ENCODE results near the gene CLPTM1.

GRCh38 chr19:45001087-45001739 is 46.0 kb downstream of the CLPTM1 start, which contains the start of gene RELB:
- no peak for TF ChIP-seq CTCF (IDR thresholded peaks at IDR 0.05; ENCODE audit: insufficient read depth, low read length, poor library complexity, severe bottlenecking)
- no peak for TF ChIP-seq EZH2phosphoT487 (conservative IDR thresholded peaks at IDR 0.05; ENCODE audit: low read length)

Measured in SU-DHL-6 (cell line).